ENCODE results near the gene DUSP18.

DNA sequence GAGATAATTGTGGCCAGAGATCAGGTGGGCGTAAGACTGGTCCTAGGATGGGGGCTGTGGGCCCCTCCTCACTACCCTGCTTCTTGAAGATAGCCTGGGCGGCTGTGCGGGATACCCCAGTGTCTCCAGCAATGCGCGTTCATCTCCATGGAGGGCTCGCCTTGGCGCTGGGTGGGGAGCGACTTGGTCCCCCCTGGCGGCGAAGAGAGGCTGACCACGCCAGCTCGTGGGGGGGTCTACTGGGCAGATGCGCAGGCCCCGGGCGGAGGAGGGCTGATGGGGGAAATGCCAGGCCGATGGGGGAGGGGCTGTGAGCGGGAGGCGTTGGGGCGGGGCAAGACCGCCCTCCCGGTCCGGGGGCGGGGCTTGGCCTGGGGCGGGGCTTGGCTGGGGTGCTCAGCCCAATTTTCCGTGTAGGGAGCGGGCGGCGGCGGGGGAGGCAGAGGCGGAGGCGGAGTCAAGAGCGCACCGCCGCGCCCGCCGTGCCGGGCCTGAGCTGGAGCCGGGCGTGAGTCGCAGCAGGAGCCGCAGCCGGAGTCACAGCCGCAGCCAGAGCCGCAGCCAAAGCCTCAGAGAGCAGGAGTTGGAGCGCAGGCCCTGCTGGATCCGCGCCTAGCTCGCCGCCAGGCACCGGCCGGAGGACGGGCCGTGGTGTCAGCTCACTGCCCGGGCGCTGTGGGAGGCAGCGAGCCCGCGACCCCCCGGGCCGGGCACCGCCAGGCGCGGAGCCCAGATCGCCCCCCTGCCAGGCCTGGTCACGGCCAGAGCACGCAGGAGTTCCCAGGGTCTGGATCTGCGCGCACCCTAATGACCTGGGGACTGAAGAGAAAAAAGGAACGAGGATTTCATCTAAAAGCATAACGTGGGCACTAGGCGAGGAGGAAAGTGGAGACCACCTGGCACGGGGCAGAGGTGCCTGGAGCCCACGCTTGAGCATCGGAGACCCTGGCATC lies 32.1 kb downstream of the DUSP18 start, which contains the start of gene SLC35E4:
- TF ChIP-seq, protein P1, sequence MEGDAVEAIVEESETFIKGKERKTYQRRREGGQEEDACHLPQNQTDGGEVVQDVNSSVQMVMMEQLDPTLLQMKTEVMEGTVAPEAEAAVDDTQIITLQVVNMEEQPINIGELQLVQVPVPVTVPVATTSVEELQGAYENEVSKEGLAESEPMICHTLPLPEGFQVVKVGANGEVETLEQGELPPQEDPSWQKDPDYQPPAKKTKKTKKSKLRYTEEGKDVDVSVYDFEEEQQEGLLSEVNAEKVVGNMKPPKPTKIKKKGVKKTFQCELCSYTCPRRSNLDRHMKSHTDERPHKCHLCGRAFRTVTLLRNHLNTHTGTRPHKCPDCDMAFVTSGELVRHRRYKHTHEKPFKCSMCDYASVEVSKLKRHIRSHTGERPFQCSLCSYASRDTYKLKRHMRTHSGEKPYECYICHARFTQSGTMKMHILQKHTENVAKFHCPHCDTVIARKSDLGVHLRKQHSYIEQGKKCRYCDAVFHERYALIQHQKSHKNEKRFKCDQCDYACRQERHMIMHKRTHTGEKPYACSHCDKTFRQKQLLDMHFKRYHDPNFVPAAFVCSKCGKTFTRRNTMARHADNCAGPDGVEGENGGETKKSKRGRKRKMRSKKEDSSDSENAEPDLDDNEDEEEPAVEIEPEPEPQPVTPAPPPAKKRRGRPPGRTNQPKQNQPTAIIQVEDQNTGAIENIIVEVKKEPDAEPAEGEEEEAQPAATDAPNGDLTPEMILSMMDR (IDR thresholded peaks at IDR 0.05; ENCODE audit: low read depth, low read length): no peak
- no peak for TF ChIP-seq POLR2A (IDR thresholded peaks at IDR 0.05; ENCODE audit: extremely low read depth, insufficient read length)
- no peak for TF ChIP-seq MYC (IDR thresholded peaks at IDR 0.05; ENCODE audit: low read depth, low read length)
- TF ChIP-seq, protein P2, sequence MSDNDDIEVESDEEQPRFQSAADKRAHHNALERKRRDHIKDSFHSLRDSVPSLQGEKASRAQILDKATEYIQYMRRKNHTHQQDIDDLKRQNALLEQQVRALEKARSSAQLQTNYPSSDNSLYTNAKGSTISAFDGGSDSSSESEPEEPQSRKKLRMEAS (IDR thresholded peaks at IDR 0.05; ENCODE audit: low read depth, low read length): no peak
